ENCODE measurements around the gene ACSL1. TPM values are rescaled to one million over a fixed set of nuclear protein-coding genes. Genes with fewer than 3 reads are reported as not detected.

Gene ACSL1
- total RNA-seq, 2 experiments from 2014 or later: 10.9 to 12.4 TPM

DNA sequence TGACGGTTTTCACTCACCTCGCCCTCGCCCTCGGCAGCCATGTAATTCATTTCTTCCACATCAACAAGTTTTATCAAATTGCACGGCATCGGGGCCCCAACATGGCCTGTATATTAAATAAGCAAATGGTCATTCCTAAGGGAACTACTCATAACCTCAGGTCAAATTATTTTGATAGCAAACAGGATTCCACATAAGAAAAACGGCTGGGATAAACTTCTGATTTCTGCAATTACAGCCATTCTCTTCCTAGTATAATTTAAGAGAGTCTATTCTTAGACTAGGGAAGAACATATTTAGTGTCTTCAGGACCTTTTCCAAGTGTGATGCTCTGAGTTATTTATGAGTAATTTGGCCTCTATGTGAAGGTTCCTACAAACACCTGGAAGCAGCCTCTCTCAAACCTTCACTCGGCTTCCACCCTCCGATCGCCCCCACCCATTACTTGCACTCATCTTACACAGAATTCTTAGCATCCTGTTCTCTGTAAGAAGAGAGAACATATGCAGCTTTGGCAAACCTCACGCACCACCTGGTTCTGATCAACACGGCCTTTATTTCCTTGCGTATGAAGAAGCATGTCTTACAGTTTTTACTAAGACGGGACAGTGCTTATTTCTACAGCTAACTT, 62.5 kb downstream of the ACSL1 start:
- Mint-ChIP-seq H3K27ac (peak overlapping the region; percentile 52), H3K9me3 (no peaks in the 10 kb centered on the region), H3K4me1 (peaks cover 13% of the 10 kb centered on the region), H3K36me3 (peaks cover 30% of the 10 kb centered on the region), H3K4me3 (no peak overlapping the region), H3K27me3 (no peaks in the 10 kb centered on the region)
- DNase-seq: no peak
- ATAC-seq (ENCODE audit: low read depth): no peak
- POLR2A ChIA-PET: interaction anchor here (1.4 kb wide), 1 partner anchor 114 kb away, joined by 6 read pairs; the partner anchor contains the start of genes CASP3 and PRIMPOL

DNA sequence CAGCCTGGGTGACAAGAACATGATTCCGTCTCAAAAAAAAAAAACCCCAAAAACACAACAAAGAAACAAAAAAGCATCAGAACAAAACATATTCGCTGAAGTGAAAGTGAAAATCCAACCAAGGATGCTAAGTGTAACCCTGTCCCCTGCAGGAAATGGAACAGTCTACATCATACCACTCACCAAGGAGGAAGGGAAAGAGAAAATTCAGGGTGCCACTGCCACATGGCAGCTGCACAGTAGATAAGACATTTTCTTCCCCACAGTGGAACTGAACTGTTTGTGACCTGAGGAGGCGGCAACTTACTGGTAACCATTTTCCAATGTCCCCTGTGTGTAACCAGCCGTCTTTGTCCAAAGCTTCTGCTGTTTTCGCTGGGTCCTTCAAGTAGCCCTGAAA, 63.7 kb downstream of the ACSL1 start:
- H3K9me3 Mint-ChIP-seq: no peaks in the 10 kb centered on the region
- POLR2A ChIA-PET: interaction anchor here (0.7 to 1.4 kb wide), 3 partner anchors 28 to 148 kb away, joined by 3 to 9 read pairs (median 6); partner anchors contain the start of genes CASP3, CENPU and PRIMPOL
- DNase-seq (no peak), ATAC-seq (ENCODE audit: low read depth) (peak; percentile 99)
- H3K4me1 Mint-ChIP-seq: peaks cover 13% of the 10 kb centered on the region
- H3K4me3 Mint-ChIP-seq: peak overlapping the region; percentile 67
- peaks cover 30% of the 10 kb centered on the region for H3K36me3 Mint-ChIP-seq
- H3K27me3 Mint-ChIP-seq: no peaks in the 10 kb centered on the region
- peak overlapping the region; percentile 88 for H3K27ac Mint-ChIP-seq

DNA sequence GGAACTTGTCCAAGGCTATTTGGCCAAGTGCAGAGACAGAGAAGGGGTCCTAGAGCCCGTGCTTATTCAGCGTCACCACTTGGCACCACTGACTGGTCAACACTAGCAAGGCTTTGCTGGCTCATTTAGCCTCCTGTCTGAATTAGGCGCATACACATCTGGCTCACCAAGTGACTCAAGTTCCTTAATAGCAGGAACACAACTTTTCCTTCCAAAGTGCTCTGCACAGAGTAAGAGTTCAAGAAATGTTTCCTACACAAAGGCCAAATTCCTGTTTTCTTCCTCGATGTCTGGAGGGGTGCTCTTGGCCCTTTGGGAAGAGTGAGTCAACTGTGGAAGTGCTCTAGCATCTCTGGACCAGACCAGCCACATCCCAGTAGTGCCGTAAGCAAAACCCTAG, 65.1 kb downstream of the ACSL1 start:
- Mint-ChIP-seq H3K4me3 (no peak overlapping the region), H3K27ac (no peak overlapping the region), H3K4me1 (peaks cover 13% of the 10 kb centered on the region), H3K27me3 (no peaks in the 10 kb centered on the region), H3K36me3 (peaks cover 30% of the 10 kb centered on the region), H3K9me3 (no peaks in the 10 kb centered on the region)
- no peak for DNase-seq
- no peak for ATAC-seq (ENCODE audit: low read depth)
- POLR2A ChIA-PET: no interaction called here

DNA sequence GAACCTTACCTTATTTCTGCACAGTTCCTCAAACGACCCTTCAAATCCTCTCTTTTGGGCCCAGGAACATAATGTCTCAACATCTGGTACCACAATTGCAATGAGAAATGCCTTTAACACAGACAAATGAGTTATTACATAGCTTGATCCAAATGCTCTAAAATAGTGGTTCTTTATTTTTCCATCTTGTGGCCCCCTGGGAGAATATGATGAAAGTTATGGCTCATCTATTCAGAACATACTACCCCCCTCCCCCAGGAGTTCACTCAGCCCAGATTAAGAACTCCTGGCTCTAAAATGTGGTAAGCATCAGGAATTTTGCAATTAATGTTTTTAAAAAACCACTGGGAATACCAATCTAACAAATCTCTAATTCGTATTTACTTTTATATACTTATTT, 68.0 kb downstream of the ACSL1 start:
- no peak for DNase-seq
- Mint-ChIP-seq H3K36me3 (peaks cover 23% of the 10 kb centered on the region), H3K4me3 (no peak overlapping the region), H3K27ac (no peak overlapping the region), H3K4me1 (peaks cover 11% of the 10 kb centered on the region), H3K27me3 (no peaks in the 10 kb centered on the region), H3K9me3 (no peaks in the 10 kb centered on the region)
- ATAC-seq (ENCODE audit: low read depth): no peak
- POLR2A ChIA-PET: no interaction called here

DNA sequence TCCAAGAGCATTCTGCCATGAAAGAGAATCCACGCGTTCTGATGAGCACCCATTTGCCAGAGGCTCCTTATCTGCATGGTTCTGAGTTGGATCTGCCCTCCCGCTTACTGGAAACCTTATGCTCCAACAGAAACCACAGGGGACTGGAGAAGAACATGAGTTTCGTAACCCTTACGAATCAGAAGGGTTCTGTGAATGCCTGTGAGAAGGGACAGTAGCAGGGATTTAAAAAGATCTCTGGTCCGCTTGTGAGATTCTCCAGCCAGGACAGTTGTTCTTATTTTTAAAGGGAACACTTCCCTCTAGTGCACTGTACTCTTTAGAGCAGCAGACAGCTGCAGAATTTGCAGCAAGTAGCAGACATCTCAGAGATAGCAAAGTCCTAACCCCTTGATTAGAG, 69.4 kb downstream of the ACSL1 start:
- Mint-ChIP-seq H3K4me3 (no peak overlapping the region), H3K36me3 (peaks cover 15% of the 10 kb centered on the region)

DNA sequence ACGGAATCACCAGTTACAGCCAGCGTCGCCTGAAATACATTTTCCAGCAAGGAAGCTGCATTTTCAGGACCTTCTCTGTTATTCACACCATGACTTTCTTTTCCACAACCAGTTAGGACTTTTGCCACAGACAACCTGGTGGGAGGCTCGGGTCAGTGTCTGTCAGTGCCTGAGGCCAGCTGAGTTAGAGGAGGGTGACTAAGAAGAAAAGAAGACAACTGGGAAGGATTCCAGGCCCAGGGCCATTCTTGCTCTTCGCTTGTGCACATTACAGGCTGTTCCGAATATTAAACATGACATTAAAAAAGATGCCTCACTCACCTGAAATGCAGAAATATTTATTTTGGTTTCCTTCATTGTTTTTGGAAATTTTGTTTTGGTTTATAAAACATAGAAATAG, 70.5 kb downstream of the ACSL1 start:
- Mint-ChIP-seq H3K27me3 (peaks cover 4% of the 10 kb centered on the region), H3K4me1 (no peaks in the 10 kb centered on the region), H3K27ac (no peak overlapping the region), H3K36me3 (peaks cover 12% of the 10 kb centered on the region), H3K9me3 (no peaks in the 10 kb centered on the region), H3K4me3 (no peak overlapping the region)
- POLR2A ChIA-PET: no interaction called here
- no peak for DNase-seq
- no peak for ATAC-seq (ENCODE audit: low read depth)

More for the DNA sequence above, 69.4 kb downstream of the ACSL1 start:
- no peaks in the 10 kb centered on the region for H3K27me3 Mint-ChIP-seq
- peaks cover under 1% of the 10 kb centered on the region for H3K4me1 Mint-ChIP-seq
- POLR2A ChIA-PET: interaction anchor here (0.5 kb wide), 1 partner anchor 37 kb away, joined by 6 read pairs; no protein-coding TSS in a partner anchor
- ATAC-seq (ENCODE audit: low read depth): no peak
- H3K27ac Mint-ChIP-seq: no peak overlapping the region
- DNase-seq: no peak
- H3K9me3 Mint-ChIP-seq: no peaks in the 10 kb centered on the region

DNA sequence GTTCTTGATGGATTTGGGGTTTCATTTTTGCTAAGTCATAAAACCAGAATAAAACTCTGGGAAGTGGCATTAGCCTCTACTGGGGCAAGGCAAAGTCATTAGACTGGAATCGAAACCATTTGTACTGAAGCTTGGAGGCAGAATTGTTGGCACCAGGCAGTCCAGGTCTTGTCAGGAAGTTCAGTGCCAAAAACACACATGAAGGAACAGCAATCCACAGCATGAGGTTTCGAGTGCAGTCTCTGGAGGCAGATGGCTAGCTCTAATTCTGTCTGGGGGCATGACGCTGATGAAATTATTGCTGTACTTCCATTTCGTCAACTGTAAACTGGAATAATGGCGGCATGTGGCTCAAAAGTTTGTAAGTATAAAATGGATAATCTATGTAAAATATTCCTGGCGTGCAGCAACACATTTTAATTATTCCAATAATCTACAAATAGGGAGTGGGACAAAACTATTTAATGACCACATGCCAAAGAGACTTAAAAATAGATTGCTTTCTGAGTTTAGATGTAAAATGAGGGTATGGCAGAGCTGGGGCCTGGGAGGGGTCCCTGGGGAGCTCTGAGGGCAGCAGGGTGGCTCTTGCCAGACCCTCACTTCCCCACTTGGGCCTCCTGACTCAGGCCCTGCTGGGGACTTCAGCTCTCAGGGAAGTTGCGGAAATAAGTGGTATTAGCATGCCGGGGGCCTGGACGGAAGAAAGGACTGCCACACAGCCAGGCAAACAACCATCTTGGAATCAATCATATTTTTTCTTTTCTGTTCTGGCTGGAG, 73.1 kb downstream of the ACSL1 start:
- ATAC-seq (ENCODE audit: low read depth) (no peak), DNase-seq (no peak)
- H3K36me3 Mint-ChIP-seq: peaks cover 3% of the 10 kb centered on the region
- no peaks in the 10 kb centered on the region for H3K4me1 Mint-ChIP-seq
- H3K9me3 Mint-ChIP-seq: no peaks in the 10 kb centered on the region
- peaks cover 6% of the 10 kb centered on the region for H3K27me3 Mint-ChIP-seq
- no peak overlapping the region for H3K4me3 Mint-ChIP-seq
- no peak overlapping the region for H3K27ac Mint-ChIP-seq
- POLR2A ChIA-PET: no interaction called here

DNA sequence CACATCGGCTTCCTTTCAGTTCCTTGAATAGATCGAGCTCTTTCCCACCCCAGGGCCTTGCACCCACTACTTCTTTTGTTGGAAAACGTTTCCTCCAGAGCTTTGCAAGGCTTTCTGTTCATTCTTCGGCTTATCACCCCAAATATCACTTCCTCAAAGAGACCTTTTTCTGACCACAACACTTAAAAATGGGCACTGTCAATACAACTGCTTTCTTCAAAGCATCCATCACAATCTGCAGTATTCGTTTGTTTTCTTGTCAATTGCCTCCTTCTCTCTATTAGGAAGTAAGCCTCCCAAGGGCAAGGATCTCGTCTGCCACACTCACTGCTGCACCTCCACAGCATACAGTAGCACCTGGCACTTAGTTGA, 74.2 kb downstream of the ACSL1 start:
- Mint-ChIP-seq H3K36me3 (peaks cover 4% of the 10 kb centered on the region), H3K4me3 (no peak overlapping the region), H3K4me1 (peaks cover 5% of the 10 kb centered on the region), H3K9me3 (no peaks in the 10 kb centered on the region), H3K27me3 (peaks cover 6% of the 10 kb centered on the region), H3K27ac (no peak overlapping the region)
- ATAC-seq (ENCODE audit: low read depth): no peak
- DNase-seq: no peak
- POLR2A ChIA-PET: no interaction called here

DNA sequence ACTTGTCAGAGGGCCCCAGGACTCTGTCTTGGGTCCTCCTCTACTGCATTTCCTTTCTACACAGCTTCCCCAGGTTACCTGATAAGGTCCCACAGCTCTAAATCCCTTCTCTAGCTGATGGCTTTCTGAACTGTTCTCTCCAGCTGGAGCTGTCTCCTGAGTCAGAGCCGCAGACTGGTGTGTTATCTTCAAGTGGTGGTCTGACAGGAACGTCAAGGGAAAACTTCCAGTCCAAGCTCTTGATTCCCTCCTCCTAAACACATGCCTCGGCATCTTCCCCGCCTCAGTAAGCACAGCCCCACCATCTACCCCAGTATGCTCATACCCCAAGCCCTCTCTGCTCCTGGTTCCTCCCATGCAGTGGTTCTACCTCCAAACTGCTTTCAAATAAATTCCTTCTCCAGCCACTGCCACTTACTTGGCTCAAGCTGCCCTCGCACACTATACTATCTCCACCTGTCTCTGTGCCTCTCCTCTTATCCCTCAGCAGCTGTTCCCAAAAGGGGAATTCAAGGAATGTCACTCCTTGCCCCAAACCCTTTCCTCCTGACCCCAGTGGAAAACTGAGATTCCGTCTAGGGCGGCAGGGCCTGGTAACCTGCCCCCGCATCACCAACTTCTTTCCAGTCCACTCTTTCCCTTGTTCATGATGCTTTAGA, 74.7 kb downstream of the ACSL1 start:
- Mint-ChIP-seq H3K27ac (no peak overlapping the region), H3K36me3 (peaks cover 4% of the 10 kb centered on the region), H3K4me3 (no peak overlapping the region), H3K27me3 (peaks cover 6% of the 10 kb centered on the region), H3K9me3 (no peaks in the 10 kb centered on the region), H3K4me1 (peaks cover 10% of the 10 kb centered on the region)
- DNase-seq: no peak
- ATAC-seq (ENCODE audit: low read depth): no peak
- POLR2A ChIA-PET: no interaction called here

DNA sequence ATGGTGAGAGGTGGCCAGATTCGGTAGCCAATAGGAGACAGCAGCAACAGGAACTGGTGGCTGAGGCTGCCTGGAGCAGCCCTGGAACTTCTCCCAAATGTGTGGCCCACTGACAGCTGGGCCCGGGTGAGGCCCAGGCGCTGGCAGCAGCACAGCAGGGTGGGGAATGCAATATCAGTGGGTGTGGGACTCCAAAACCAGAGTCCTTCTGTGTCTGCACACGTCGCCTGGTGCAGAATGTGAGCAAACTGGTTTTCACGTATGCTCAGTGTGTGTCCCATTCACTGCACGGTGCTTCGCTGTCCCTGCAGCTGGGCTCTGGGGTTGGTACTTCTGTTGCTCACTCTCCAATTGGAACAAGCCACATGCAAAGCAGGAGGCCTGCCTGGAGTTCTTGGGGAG, 77.5 kb downstream of the ACSL1 start:
- H3K9me3 Mint-ChIP-seq: no peaks in the 10 kb centered on the region
- POLR2A ChIA-PET: interaction anchor here (1.5 kb wide), 1 partner anchor 14 kb away, joined by 5 read pairs; the partner anchor contains the start of gene CENPU
- H3K27ac Mint-ChIP-seq: no peak overlapping the region
- ATAC-seq (ENCODE audit: low read depth): no peak
- peaks cover 13% of the 10 kb centered on the region for H3K4me1 Mint-ChIP-seq
- H3K36me3 Mint-ChIP-seq: peaks cover 1% of the 10 kb centered on the region
- DNase-seq: no peak
- H3K4me3 Mint-ChIP-seq: no peak overlapping the region
- H3K27me3 Mint-ChIP-seq: peaks cover 6% of the 10 kb centered on the region

DNA sequence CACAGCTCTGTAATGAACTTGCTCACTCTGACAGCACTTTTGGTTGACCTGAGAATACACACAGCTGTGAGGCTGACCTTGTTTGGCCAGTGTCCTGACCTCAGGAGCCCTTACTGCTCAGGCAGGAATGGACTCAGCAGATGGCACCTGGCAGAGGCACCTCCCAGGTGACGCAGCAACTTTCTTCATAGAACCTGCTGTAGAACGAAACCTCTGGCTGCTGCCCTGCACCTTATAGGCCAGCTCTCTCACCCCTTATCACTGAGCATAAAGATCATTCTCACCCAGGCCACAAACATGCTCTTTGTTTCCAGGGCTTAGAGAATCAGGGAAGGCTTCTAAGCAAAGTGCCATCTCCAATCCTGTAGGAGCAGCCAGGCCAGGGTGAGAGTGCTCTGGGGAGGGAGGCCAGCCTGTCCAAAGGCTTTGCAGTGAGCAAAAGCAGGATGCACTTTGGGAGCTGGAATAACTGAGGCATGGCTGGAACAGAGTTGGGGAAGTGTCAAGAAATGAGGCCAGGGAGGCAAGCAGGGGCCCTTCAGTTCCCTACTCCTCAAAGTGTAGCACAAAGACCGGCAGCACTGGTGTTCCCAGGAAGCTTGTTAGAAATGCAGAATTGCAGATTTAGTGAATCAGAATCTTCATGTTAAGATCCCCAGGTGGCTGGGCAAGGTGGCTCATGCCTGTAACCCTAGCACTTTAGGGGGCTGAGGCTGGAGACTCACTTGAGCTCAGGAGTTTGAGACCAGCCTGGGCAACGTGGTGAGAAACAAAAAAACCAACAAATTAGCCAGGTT, 78.5 kb downstream of the ACSL1 start:
- ATAC-seq (ENCODE audit: low read depth) (no peak), DNase-seq (no peak)
- no peak overlapping the region for H3K4me3 Mint-ChIP-seq
- no peaks in the 10 kb centered on the region for H3K9me3 Mint-ChIP-seq
- POLR2A ChIA-PET: interaction anchor here (1.5 kb wide), 1 partner anchor 13 kb away, joined by 5 read pairs; the partner anchor contains the start of gene CENPU
- H3K27ac Mint-ChIP-seq: no peak overlapping the region
- peaks cover 1% of the 10 kb centered on the region for H3K36me3 Mint-ChIP-seq
- peaks cover 6% of the 10 kb centered on the region for H3K27me3 Mint-ChIP-seq
- H3K4me1 Mint-ChIP-seq: peaks cover 13% of the 10 kb centered on the region

DNA sequence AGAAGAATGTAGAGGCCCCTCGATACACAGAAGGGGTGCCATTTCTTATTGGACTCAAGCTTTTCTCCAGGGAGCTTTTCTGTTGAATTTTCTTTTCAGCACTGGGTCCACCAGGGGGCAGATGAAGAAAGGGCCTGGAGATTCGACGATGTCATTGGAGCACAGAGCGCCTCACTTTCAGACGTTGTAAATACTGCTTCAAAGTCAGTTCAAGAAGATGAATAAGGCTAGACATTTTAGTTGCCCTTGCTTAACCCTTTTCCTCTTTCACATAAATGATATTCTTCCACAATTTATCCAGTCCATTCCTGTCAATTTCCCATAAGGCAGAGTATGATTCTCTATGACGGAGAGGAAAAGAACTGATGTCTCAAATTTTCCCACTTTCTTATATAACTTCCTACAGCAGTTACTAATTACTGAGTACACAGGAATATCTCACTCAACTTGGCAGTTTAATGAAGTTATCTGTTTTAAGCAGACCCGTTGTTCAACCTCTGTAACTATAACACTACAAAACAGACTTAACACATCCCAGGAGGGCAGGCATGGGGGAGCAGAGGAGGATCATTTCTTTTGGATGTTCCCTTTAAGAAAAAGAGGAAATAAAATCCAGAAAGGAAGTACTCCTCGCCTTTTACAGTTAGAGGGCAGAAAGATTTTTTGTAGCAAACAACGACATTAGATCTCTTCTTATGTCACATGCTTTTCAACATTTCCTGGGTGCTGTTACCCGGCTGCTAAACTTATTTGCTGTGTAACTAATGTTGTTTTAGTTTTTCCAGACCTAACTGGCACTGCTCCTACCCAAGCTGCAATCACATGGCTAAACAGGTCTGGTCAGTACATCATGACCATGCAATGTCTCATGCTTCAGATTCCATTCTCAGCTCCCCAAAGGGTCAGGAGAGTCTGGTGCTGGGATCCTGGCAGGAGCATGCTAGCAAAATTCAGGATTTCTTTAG, 79.7 kb downstream of the ACSL1 start:
- ATAC-seq (ENCODE audit: low read depth) (peak; percentile 78), DNase-seq (peak; percentile 59)
- peaks cover 1% of the 10 kb centered on the region for H3K36me3 Mint-ChIP-seq
- H3K27me3 Mint-ChIP-seq: peaks cover 6% of the 10 kb centered on the region
- POLR2A ChIA-PET: interaction anchor here (0.6 to 1.5 kb wide), 7 partner anchors 12 to 482 kb away, joined by 3 to 5 read pairs (median 3); partner anchors contain the start of genes CASP3, CENPU and PRIMPOL
- no peaks in the 10 kb centered on the region for H3K9me3 Mint-ChIP-seq
- peaks cover 13% of the 10 kb centered on the region for H3K4me1 Mint-ChIP-seq
- H3K4me3 Mint-ChIP-seq: no peak overlapping the region
- H3K27ac Mint-ChIP-seq: no peak overlapping the region

Measured in activated naive CD8-positive, alpha-beta T cell treated with anti-CD3 and anti-CD28 coated beads, Interleukin-2, amount 10 ng/mL, durations not matched to agents 7 days and 5 days (primary cell).